A673 (cell line): ENCODE data around the gene MMP10.

ENCODE experiments used
- EZH2 ChIP-seq: fragments of 200-600 bp; sonication (generic); IDR thresholded peaks from 2 replicates; pipeline ENCODE4 v1.6.1; 2017; ENCODE audit warnings: borderline replicate concordance, low read depth, mild to moderate bottlenecking, mixed read lengths, antibody characterized with exemption, low read length; ENCODE audit not compliant: poor library complexity, severe bottlenecking
- TF ChIP-seq, protein P1 (sequence below): fragments of 300-800, 200-600 bp; sonication (generic); conservative IDR thresholded peaks from 2 replicates; pipeline ENCODE4 v1.5.1; 2017; ENCODE audit warnings: low read depth, mild to moderate bottlenecking, antibody characterized with exemption, low read length, moderate library complexity, mixed read lengths

GRCh38 chr11:102792604-102793003 is 12.2 kb upstream of the MMP10 start:
- TF ChIP-seq, protein P1, sequence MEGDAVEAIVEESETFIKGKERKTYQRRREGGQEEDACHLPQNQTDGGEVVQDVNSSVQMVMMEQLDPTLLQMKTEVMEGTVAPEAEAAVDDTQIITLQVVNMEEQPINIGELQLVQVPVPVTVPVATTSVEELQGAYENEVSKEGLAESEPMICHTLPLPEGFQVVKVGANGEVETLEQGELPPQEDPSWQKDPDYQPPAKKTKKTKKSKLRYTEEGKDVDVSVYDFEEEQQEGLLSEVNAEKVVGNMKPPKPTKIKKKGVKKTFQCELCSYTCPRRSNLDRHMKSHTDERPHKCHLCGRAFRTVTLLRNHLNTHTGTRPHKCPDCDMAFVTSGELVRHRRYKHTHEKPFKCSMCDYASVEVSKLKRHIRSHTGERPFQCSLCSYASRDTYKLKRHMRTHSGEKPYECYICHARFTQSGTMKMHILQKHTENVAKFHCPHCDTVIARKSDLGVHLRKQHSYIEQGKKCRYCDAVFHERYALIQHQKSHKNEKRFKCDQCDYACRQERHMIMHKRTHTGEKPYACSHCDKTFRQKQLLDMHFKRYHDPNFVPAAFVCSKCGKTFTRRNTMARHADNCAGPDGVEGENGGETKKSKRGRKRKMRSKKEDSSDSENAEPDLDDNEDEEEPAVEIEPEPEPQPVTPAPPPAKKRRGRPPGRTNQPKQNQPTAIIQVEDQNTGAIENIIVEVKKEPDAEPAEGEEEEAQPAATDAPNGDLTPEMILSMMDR: no peak
- TF ChIP-seq EZH2: no peak
